PC-9 (cell line): ENCODE measurements around the gene PRR35. TPM values are rescaled to one million over a fixed set of nuclear protein-coding genes. Genes with fewer than 3 reads are reported as not detected.
A peak's percentile ranks its signal among the peaks of the same experiment; 100 is the strongest.

Source experiments
- BruUV-seq: library from RNA; stranded (reverse); fragments of 400-500 nt; replicated peaks from 2 replicates; lab custom pipeline; 2021; lab: Mats Ljungman, UMichigan
- CTCF ChIA-PET: fragments of 300-600 bp; sonication (Branson Sonifier 250); formaldehyde crosslinking; loops from one replicate; lab custom pipeline; 2022; ENCODE audit warnings: antibody characterized with exemption; lab: Charles Lee
- POLR2A ChIA-PET: fragments of 300-600 bp; sonication (Branson Sonifier 250); formaldehyde crosslinking; loops from one replicate; lab custom pipeline; 2022; ENCODE audit warnings: antibody characterized with exemption; ENCODE audit not compliant: unreplicated experiment; lab: Charles Lee
- DNase-seq, 2 experiments: peaks; one replicate each; pipeline versions ENCODE4 v3.0.0 to v3.0.0-alpha.2; 2015 to 2022; ENCODE audit warnings: mixed read lengths in 1 of 2
- H2AFZ ChIP-seq: fragments of 200-600 bp; sonication (generic); 2 replicates; pipeline ENCODE4 v1.8.1; 2017; ENCODE audit warnings: antibody characterized with exemption
- H3F3A ChIP-seq: fragments of 200-600 bp; sonication (generic); 2 replicates; pipeline ENCODE4 v1.8.1; 2017; ENCODE audit warnings: antibody characterized with exemption, mild to moderate bottlenecking, low read depth; ENCODE audit not compliant: insufficient read depth
- H3K27ac ChIP-seq: fragments of 200-600 bp; sonication (generic); 2 replicates; pipeline ENCODE4 v1.6.1; 2016; ENCODE audit warnings: mixed run types
- H3K27me3 ChIP-seq: fragments of 200-600 bp; sonication (generic); 2 replicates; pipeline ENCODE4 v1.6.1; 2016; ENCODE audit warnings: low read depth, mixed run types; ENCODE audit not compliant: insufficient read depth
- H3K36me3 ChIP-seq: fragments of 200-600 bp; sonication (generic); 2 replicates; pipeline ENCODE4 v1.6.1; 2016; ENCODE audit warnings: low read depth, mixed run types
- H3K4me1 ChIP-seq: fragments of 200-600 bp; sonication (generic); replicated peaks from 2 replicates; pipeline ENCODE4 v1.6.1; 2016; ENCODE audit warnings: mixed run types; ENCODE audit not compliant: insufficient read depth
- H3K4me2 ChIP-seq: fragments of 200-600 bp; sonication (generic); 2 replicates; pipeline ENCODE4 v1.6.1; 2017; ENCODE audit warnings: mixed run types
- H3K4me3 ChIP-seq: fragments of 200-600 bp; sonication (generic); 2 replicates; pipeline ENCODE4 v1.6.1; 2016; ENCODE audit warnings: mixed run types
- H3K79me2 ChIP-seq: fragments of 200-600 bp; sonication (generic); 2 replicates; pipeline ENCODE4 v1.6.1; 2017; ENCODE audit warnings: low read depth, mixed run types
- H3K9me2 ChIP-seq: fragments of 200-600 bp; sonication (generic); 2 replicates; pipeline ENCODE4 v1.8.1; 2017; ENCODE audit warnings: mild to moderate bottlenecking; ENCODE audit not compliant: insufficient read depth
- H3K9me3 ChIP-seq: fragments of 200-600 bp; sonication (generic); 2 replicates; pipeline ENCODE4 v1.8.1; 2016; ENCODE audit warnings: low read depth; ENCODE audit not compliant: insufficient read depth
- H4K20me1 ChIP-seq: fragments of 200-600 bp; sonication (generic); 2 replicates; pipeline ENCODE4 v1.8.1; 2017; ENCODE audit not compliant: insufficient read depth
- CTCF ChIP-seq: fragments of 200-600 bp; sonication (generic); conservative IDR thresholded peaks from 2 replicates; pipeline ENCODE4 v1.6.1; 2017; ENCODE audit warnings: mixed run types, antibody characterized with exemption, mild to moderate bottlenecking, moderate library complexity
- EZH2 ChIP-seq: fragments of 200-600 bp; sonication (generic); IDR thresholded peaks from 2 replicates; pipeline ENCODE4 v1.8.0; 2017; ENCODE audit warnings: antibody characterized with exemption, low read depth
- intact Hi-C: fragments of 100-400 bp; cut with micrococcal nuclease; formaldehyde crosslinking; loops from one replicate; pipeline ENCODE4 v1.10.0; 2022; ENCODE audit not compliant: unreplicated experiment
- microRNA-seq: library from miRNA; unstranded; fragments of <30 nt; microRNA quantifications from one replicate; pipeline ENCODE4 v1.2.0, GENCODE V29; 2021; ENCODE audit warnings: borderline number of aligned reads, borderline replicate concordance
- total RNA-seq: library from RNA; stranded (reverse); gene quantifications from 2 replicates; pipeline ENCODE4 v1.2.3, GENCODE V29; 2021

PRR35 gene
- total RNA-seq, 1 experiment from 2014 or later, result not detected

DNA sequence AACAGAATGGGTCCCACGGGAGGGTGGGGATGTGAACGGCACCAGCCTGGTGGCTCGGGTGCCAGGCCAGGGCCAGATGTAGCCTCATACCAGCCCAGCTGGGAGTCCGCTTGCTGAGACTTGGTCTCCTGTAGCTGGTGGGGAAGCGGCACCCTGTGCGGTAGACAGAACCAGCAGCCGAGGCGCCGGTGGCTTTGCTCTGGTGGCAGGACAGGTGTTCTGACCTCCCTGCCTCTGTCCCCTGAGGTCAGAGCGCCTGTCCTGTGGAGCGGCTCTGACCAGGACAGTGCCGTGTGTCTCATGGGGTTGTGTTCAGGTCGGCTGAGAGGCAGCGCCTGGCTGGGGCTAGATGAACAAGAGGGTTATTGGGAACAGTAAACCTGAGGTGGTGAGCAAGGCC is 49.8 kb downstream of the PRR35 start:
- intact Hi-C loops, result no loop called here
- Histone ChIP-seq H3K36me3 (no peaks in the 10 kb centered on the region), H3K9me3 (no peaks in the 10 kb centered on the region), H4K20me1 (peaks cover 4% of the 10 kb centered on the region; the same call in 1 of the 2 replicates), H3K79me2 (0 out of 2 replicates have a peak, but pooled peaks cover 1% of the 10 kb centered on the region), H3K9me2 (no peaks in the 10 kb centered on the region), H3K27ac (no peak overlapping the region), H3F3A (no peaks in the 10 kb centered on the region), H3K4me2 (no peak overlapping the region), H2AFZ (no peak overlapping the region), H3K4me1 (no peaks in the 10 kb centered on the region), H3K27me3 (no peaks in the 10 kb centered on the region), H3K4me3 (no peak overlapping the region)
- POLR2A ChIA-PET, result interaction anchor here (0.7 kb wide), 1 partner anchor 32 kb away, joined by 3 read pairs; no protein-coding TSS in a partner anchor
- no TSS peak for BruUV-seq
- CTCF ChIA-PET, result interaction anchor here (0.9 to 1.3 kb wide), 2 partner anchors 9 to 16 kb away, joined by 3 read pairs; no protein-coding TSS in a partner anchor
- no peak for TF ChIP-seq CTCF
- no peak for TF ChIP-seq EZH2
- no peak for DNase-seq

DNA sequence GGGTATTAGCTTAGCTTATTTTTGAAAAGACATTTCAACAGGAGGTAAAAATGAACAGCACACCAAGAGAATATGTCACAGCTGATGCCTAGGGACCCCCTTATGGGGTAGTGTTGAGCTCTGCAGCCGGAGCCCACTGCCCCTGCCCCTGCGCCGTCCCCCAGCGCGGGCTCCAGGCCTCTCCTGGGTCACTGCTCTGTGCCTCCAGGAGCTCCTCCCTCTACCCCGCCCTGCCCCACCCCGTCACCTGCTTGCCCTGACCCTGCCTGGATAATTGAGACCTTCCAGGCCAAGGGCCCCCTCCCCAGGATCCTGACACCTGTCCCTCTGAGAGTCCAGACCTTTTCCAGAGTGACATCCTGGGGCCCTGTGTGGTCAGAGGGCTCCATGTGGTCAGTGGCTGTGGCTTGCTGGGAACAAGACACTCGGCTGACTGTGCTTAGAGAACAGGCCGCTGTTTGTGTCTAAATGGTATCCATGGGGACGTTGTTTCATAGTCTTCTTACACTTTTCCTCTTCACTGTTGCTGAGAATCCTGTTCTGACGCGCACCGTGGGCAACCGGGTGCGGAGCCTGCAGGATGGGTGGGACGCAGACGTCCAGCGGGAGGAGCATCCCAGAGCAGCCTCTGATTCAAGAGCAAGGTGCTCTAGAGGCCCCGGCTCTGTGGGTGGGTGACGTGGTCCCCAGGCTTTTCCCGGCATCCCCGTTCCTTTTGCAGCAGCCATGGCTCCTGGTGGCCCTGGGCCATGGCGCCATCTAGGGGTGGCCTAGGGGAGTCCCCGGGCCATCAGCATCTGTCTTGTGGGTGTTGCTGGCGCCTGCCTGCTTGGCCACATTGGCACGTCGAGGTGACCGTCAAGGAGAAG is 50.6 kb downstream of the PRR35 start:
- no peaks in the 10 kb centered on the region for H3K9me3 ChIP-seq
- H3K27me3 ChIP-seq, result no peaks in the 10 kb centered on the region
- H3K79me2 ChIP-seq, result 0 out of 2 replicates have a peak, but pooled peaks cover 3% of the 10 kb centered on the region
- no peaks in the 10 kb centered on the region for H3F3A ChIP-seq
- no peak overlapping the region for H3K27ac ChIP-seq
- H4K20me1 ChIP-seq, result peaks cover 4% of the 10 kb centered on the region; the same call in 1 of the 2 replicates
- peak; percentile 68 for TF ChIP-seq CTCF
- no peak for TF ChIP-seq EZH2
- CTCF ChIA-PET, result interaction anchor here (0.9 to 1.3 kb wide), 2 partner anchors 10 to 17 kb away, joined by 3 read pairs; no protein-coding TSS in a partner anchor
- intact Hi-C loops, result no loop called here
- POLR2A ChIA-PET, result no interaction called here
- H3K9me2 ChIP-seq, result no peaks in the 10 kb centered on the region
- no peak overlapping the region for H3K4me2 ChIP-seq
- H3K4me1 ChIP-seq, result no peaks in the 10 kb centered on the region
- DNase-seq, result no peak
- BruUV-seq, result no TSS peak
- H3K36me3 ChIP-seq, result no peaks in the 10 kb centered on the region
- no peak overlapping the region for H2AFZ ChIP-seq
- H3K4me3 ChIP-seq, result no peak overlapping the region

DNA sequence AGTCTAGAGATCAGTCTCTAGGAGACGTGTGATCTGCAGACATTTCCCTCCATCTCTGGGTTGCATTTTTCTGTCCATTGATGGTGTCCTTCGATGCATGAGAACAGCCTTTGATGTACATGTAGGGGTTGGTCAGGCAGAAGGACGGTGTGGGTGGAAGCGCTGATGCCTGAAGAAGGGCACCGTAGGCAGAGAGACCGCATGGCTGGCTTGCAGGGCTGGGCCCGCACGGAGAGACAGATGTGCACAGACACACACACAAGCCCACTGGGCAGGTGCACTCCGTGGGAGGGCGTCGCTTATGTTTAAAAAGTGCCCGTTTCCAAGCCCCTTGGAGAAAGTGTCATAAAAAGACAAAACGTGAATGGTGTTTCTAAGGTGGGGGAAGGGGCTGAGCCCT is 54.9 kb downstream of the PRR35 start:
- Histone ChIP-seq H3K4me1 (no peaks in the 10 kb centered on the region), H3K27ac (no peak overlapping the region), H3K9me2 (no peaks in the 10 kb centered on the region), H3K27me3 (no peaks in the 10 kb centered on the region), H3K4me2 (no peak overlapping the region), H3K79me2 (0 out of 2 replicates have a peak, but pooled peaks cover 3% of the 10 kb centered on the region), H3K36me3 (no peaks in the 10 kb centered on the region), H2AFZ (no peak overlapping the region), H4K20me1 (peaks cover 4% of the 10 kb centered on the region; the same call in 1 of the 2 replicates), H3K4me3 (no peak overlapping the region), H3K9me3 (no peaks in the 10 kb centered on the region), H3F3A (no peaks in the 10 kb centered on the region)
- DNase-seq, result no peak
- TF ChIP-seq EZH2 (no peak), CTCF (no peak)
- POLR2A ChIA-PET, result no interaction called here
- intact Hi-C loops, result no loop called here
- no TSS peak for BruUV-seq
- CTCF ChIA-PET, result no interaction called here

Small RNA genes within 50 kb of the gene (microRNA-seq; reads per million reads assigned to microRNA genes)
- gene MIR3176 (5.4 reads per million), gene MIR5587 (not detected)

Other genes with a start within 250 kb of the PRR35 start
- 42.0 and 51.2 TPM in 2 replicates for gene AXIN1, start 207.7 kb upstream of the PRR35 start, total RNA-seq
- gene MRPL28, start 189.9 kb upstream of the PRR35 start, total RNA-seq, result 130 and 150 TPM in 2 replicates
- gene PGAP6, start 178.4 kb upstream of the PRR35 start, total RNA-seq, result 41.4 and 45.6 TPM in 2 replicates
- 157 and 159 TPM in 2 replicates for gene NME4, start 163.2 kb upstream of the PRR35 start, total RNA-seq
- 65.4 and 78.4 TPM in 2 replicates for gene DECR2, start 158.5 kb upstream of the PRR35 start, total RNA-seq
- gene RAB11FIP3, start 134.7 kb upstream of the PRR35 start, total RNA-seq, result 38.4 and 42.4 TPM in 2 replicates
- gene CAPN15, start 32.7 kb upstream of the PRR35 start, total RNA-seq, result 66.8 and 68.9 TPM in 2 replicates
- not detected in 2 replicates for gene NHLRC4, start 6.6 kb downstream of the PRR35 start, total RNA-seq
- gene PIGQ, start 9.6 kb downstream of the PRR35 start, total RNA-seq, result 72.5 and 96.1 TPM in 2 replicates
- gene RAB40C, start 29.7 kb downstream of the PRR35 start, total RNA-seq, result 43.6 and 47.1 TPM in 2 replicates
- gene WFIKKN1, start 70.6 kb downstream of the PRR35 start, total RNA-seq, result 6.9 and 9.2 TPM in 2 replicates
- gene METTL26, start 75.9 kb downstream of the PRR35 start, total RNA-seq, result 144 and 158 TPM in 2 replicates
- 64.2 and 69.6 TPM in 2 replicates for gene MCRIP2, start 81.4 kb downstream of the PRR35 start, total RNA-seq
- 118 and 126 TPM in 2 replicates for gene WDR90, start 89.0 kb downstream of the PRR35 start, total RNA-seq
- gene RHOT2, start 107.7 kb downstream of the PRR35 start, total RNA-seq, result 143 and 173 TPM in 2 replicates
- gene RHBDL1, start 115.3 kb downstream of the PRR35 start, total RNA-seq, result 18.1 and 19.9 TPM in 2 replicates
- gene STUB1, start 120.0 kb downstream of the PRR35 start, total RNA-seq, result 174 and 211 TPM in 2 replicates
- 57.4 and 61.6 TPM in 2 replicates for gene JMJD8, start 123.9 kb downstream of the PRR35 start, total RNA-seq
- gene WDR24, start 130.0 kb downstream of the PRR35 start, total RNA-seq, result 23.9 and 33.6 TPM in 2 replicates
- gene FBXL16, start 145.4 kb downstream of the PRR35 start, total RNA-seq, result 22.2 and 24.0 TPM in 2 replicates
- 77.5 and 88.5 TPM in 2 replicates for gene METRN, start 154.7 kb downstream of the PRR35 start, total RNA-seq
- gene ANTKMT, start 160.8 kb downstream of the PRR35 start, total RNA-seq, result 55.0 and 102 TPM in 2 replicates
- 4.2 and 6.4 TPM in 2 replicates for gene CCDC78, start 166.0 kb downstream of the PRR35 start, total RNA-seq
- gene HAGHL, start 166.7 kb downstream of the PRR35 start, total RNA-seq, result 31.0 and 57.6 TPM in 2 replicates
- 44.2 and 45.8 TPM in 2 replicates for gene CIAO3, start 180.6 kb downstream of the PRR35 start, total RNA-seq
- gene MSLN, start 200.3 kb downstream of the PRR35 start, total RNA-seq, result 59.9 and 86.4 TPM in 2 replicates
- 53.3 and 56.7 TPM in 2 replicates for gene RPUSD1, start 228.0 kb downstream of the PRR35 start, total RNA-seq
- 67.7 and 77.8 TPM in 2 replicates for gene CHTF18, start 228.2 kb downstream of the PRR35 start, total RNA-seq
- gene GNG13, start 240.3 kb downstream of the PRR35 start, total RNA-seq, result not detected in 2 replicates